Effector CD8-positive, alpha-beta T cell (primary cell): ENCODE data around the gene NT5C2.

Experiments
- DNase-seq: peaks from one replicate; lab custom pipeline; 2025; lab: John Stamatoyannopoulos, UW

The NT5C2 gene

GRCh38 chr10:103123282-103124024 is 69.6 kb downstream of the NT5C2 start:
- DNase-seq: no peak

GRCh38 chr10:103120977-103121735 is 71.9 kb downstream of the NT5C2 start:
- no peak for DNase-seq

- no peak for DNase-seq
Observed at GRCh38 chr10:103120546-103120945, 72.5 kb downstream of the NT5C2 start.

- DNase-seq: no peak
Observed at GRCh38 chr10:103117247-103117646, 75.8 kb downstream of the NT5C2 start.

GRCh38 chr10:103114876-103115275 is 78.2 kb downstream of the NT5C2 start:
- no peak for DNase-seq

GRCh38 chr10:103111918-103112877 is 80.9 kb downstream of the NT5C2 start:
- DNase-seq: no peak

GRCh38 chr10:103111031-103111917 is 81.8 kb downstream of the NT5C2 start:
- no peak for DNase-seq

GRCh38 chr10:103110407-103110806 is 82.7 kb downstream of the NT5C2 start:
- no peak for DNase-seq

- no peak for DNase-seq
Observed at GRCh38 chr10:103109821-103110220, 83.3 kb downstream of the NT5C2 start.

GRCh38 chr10:103106539-103106938 is 86.5 kb downstream of the NT5C2 start:
- no peak for DNase-seq

GRCh38 chr10:103105462-103105861 is 87.6 kb downstream of the NT5C2 start:
- no peak for DNase-seq

GRCh38 chr10:103104721-103105120 is 88.4 kb downstream of the NT5C2 start:
- DNase-seq: no peak

GRCh38 chr10:103103989-103104388 is 89.1 kb downstream of the NT5C2 start:
- no peak for DNase-seq

GRCh38 chr10:103102195-103102594 is 90.9 kb downstream of the NT5C2 start:
- DNase-seq: no peak

GRCh38 chr10:103100620-103101019 is 92.5 kb downstream of the NT5C2 start:
- no peak for DNase-seq

- DNase-seq: no peak
Observed at GRCh38 chr10:103098240-103098639, 94.8 kb downstream of the NT5C2 start.

- no peak for DNase-seq
Observed at GRCh38 chr10:103096130-103096529, 96.9 kb downstream of the NT5C2 start.

- no peak for DNase-seq
Observed at GRCh38 chr10:103095005-103095404, 98.1 kb downstream of the NT5C2 start.

- no peak for DNase-seq
Observed at GRCh38 chr10:103090911-103091310, 102.2 kb downstream of the NT5C2 start.

- DNase-seq: no peak
Observed at GRCh38 chr10:103089493-103089892, 103.6 kb downstream of the NT5C2 start.

GRCh38 chr10:103086799-103087198 is 106.3 kb downstream of the NT5C2 start:
- DNase-seq: no peak
